HG03103 (cell line): ENCODE results near the gene GRM5.

ENCODE experiments used
- ATAC-seq: cut with Tn5 transposase; IDR thresholded peaks from one replicate; pipeline ENCODE4 v1.9.1; 2021; ENCODE audit warnings: low read depth; ENCODE audit not compliant: unreplicated experiment

Gene GRM5

DNA sequence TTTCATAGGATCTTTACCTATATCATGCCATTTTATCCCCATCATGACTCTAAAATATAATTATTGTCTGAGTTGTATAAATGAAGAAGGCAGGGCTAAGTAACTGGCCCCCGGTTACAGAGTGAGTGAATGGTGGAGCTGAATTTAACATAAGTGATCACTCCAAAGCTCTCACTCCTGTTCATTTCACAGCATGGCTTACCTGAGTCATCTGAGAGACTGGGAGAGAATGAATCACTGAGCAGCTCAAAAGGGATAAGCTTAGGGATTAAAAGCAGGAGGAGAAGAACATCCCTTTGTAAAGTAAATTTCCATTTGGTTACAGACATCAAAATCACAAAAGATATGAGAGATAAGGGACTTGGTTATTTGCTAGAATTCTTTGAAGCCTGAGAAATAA, 434.3 kb downstream of the GRM5 start:
- ATAC-seq: no peak

DNA sequence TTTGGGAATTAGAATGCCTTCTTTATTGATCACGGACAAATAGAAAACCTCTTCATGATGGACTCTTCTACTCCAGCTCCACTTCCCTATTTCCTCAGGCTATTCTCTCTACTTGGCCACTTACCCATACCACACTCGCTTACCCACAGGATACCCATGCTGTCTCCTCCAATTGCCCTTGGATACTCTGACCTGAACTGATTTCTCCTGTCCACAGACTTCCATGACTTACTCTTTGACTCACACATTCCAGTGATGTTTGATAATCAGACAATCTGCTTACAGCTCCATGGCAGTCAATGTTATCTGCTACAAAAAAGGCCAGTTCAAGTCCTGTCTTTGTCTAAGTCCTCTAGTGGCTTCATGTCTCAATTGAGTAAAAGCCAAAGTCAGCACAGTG, 436.3 kb downstream of the GRM5 start:
- no peak for ATAC-seq

DNA sequence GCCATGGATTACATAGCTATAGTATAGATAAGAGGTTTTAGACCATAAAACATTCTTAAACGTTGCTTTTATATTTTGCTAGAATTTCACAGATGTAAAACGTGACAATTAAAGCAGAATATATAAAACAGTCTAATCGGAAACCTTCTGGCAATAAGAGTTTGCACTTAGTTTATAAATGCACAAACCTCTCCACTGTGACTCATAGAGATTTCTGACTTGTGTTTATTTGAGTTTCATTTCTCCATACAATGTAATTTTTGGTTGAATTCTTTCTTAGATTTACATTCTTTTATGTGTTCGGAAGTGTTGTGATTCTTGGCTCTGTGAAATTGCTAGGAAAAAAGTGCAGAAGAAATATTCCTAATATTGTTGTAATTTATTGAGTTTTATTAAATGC, 439.6 kb downstream of the GRM5 start:
- no peak for ATAC-seq

DNA sequence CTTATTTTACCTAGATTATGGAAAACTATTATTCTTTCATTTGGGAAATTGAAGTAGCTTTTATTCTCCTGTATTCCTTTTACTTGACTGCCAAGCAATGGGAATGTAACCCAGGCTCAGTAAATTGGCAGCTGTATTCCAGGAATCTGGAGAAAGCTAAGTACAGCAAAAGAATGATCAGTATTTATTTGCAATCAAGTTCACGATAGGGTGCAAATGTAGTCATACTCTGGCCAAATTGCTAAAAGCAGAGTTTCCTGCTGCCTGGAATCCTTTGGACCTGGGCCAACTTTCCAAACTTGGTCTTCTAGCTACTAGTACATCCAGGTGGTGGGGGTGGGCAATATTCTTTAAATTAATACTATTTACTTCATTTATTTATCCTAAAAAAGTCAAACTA, 442.3 kb downstream of the GRM5 start:
- ATAC-seq: no peak

DNA sequence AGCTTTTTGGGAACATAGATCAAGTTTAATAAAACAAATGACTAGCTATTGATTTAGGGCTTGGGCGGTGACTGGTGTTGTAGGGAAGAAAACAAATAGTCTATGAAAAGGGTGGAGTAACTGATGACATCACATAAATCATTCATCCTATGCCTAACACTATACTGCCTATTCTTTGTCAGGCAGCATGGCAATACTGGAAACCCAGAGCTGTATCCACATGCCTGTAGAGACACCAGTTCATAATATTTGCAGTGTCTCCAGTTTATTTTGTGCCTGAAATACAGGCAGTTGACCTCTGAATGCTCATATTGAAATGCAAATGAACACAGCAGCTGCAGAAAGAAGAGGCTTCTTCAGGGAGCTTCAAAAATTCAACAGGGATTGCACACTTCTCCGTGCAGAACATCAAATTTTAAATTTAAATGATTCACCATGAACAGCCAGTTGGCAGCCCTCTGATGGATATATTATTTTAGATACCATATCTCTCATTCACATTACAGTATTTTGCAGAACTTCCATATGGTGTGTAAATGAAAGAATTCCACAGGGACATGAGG, 445.1 kb downstream of the GRM5 start:
- no peak for ATAC-seq

DNA sequence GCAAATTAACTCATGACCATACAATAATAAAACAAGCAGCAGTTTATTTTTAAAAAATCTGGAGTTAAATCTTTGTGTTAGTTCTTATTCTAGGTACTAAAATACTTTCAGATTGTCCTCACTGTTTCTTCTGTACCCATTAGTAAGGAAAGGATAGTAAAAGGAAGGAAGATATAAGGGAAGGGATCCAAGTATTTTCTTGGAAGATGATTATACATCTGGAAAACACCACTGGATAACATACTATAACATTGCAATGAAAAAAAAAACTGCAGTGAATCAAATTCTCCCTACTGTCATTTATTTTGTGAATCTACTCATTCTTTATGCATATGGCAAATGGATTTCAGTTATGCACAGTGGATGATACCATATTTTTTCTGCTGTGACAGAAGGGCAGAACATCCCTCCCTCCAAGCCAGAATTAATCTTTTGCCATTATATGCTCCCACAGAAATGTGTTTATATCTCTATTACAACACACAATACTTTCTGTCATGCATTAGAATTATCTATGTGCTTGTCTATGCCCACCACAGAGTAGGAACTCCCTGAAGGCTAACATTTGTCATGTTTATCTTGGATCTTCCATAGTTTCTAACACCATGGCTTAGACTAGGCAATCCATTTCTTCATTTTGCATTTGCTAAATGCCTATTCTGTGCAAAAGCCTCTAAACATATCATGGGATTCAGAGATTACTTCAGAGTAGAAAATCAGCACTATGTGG, 446.0 kb downstream of the GRM5 start:
- no peak for ATAC-seq

DNA sequence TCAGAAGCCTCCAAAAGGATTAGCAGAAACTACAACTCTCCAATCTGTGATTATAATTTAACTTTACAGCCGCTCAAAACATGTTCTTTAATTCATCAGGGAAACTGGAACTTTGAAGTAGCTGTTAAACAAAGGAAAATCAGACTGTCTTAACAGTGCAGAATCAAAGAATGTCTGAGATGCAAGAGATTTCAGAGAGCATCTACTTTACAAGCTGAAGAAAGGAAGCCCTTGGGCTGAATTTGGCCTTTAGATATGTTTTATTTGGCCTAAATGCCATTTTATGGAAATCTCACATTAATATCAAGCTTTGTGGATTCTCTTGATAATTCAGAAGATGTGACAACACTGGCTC, 446.7 kb downstream of the GRM5 start:
- no peak for ATAC-seq

DNA sequence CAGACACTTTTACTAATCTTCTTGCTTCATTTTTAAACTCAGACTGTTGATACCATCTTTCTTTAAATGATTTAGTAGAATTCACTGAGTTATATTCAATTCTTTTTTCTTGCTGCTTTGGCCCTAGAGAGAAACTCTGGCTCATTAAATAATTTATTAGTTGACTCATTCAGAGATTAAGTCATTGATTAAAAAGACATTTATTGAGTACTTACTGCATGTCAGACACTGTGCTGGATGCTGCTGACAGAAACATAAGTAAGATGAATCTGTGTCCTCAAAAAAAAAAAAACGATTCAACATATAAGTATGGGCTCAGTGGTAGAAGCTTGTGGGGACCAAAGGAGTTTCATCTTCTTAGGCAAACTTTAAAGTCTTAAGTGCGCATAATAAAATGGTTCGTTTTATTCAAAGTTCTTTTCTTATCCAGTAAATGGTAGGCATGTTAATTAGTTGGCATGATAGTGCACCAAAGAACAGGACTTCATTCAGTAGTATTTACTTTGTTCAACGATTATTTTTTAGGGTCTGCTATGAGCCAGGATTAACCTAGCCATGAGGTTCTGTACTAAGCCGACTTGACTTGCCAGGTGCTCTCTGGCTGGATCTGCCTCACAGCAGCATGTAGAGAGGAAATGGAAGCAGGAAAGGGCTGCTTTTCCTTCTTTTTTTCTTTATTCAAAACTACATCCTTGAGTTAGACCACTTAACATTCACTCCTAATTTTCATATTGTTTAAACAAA, 447.3 kb downstream of the GRM5 start:
- ATAC-seq: no peak

DNA sequence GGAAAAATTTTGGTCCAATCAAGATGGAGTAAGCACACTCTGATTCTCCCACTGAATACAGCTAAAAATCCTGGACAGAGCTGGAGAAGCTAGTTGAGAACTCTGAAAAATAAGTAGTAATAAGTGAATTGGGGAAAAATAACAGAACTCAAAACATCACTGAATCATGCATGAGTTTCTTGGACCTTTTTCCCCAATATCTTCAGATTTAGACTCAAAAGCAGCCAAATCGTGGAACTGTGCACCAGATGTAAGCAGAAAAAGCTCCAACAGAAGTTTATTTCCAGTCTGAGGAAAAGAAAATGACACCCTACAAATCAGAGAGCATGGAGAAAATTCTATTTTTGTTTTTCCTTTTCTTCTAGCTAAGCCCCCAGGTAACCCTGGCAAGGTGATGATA, 448.6 kb downstream of the GRM5 start:
- no peak for ATAC-seq

DNA sequence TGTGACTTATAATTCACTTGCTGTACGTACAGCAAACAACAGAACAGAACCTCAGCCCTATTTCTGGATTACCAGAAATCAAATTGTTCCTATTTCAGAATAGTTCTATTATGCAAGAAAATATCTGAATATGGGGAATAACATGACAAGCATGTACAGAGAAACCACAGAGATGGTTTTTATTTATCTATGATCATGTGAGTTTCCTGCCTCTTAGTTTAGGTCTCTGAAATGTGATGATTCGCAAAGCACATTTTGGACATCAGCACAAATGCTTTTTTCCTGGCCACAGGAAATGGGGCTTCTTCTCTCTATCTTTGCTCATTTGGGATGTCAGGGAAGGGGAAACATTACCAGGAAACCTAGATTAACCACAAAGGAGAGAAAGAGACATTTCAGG, 461.5 kb downstream of the GRM5 start:
- ATAC-seq: no peak

DNA sequence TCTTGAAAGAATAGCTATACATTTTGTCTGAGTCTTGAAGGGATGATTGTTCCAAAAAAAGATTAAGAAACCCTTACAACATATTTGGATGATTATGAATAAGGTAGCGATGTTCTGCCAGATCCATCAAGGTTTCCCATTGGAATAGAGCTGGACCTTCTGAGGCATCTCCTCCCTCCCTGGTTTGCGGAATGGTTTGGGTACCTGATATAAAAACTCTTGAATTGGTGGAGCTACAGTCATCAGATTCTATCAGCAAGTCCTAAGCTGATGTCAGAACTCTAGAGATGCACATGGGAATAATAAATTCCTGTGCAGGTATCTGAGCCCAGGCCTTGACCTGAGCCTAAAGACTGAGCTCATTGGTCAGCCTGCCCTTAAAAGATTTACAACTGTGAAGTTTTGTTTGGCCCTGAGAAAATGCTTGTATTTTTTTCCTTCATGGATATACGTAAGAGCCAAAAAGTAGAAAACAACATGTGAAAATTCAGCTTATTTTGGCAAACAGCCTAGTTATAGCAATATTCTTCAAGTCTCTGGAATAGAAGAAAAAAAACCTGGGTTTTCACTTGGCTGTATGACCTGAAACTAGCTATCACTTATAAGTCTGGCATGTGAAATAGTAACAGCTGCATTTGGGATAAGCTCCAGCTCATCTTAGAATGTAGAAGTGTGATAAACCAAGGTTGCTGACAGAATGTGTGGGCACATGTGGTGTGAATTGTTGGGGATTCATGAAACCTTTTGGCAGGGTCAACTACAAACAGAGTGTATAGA, 462.5 kb downstream of the GRM5 start:
- ATAC-seq: no peak

DNA sequence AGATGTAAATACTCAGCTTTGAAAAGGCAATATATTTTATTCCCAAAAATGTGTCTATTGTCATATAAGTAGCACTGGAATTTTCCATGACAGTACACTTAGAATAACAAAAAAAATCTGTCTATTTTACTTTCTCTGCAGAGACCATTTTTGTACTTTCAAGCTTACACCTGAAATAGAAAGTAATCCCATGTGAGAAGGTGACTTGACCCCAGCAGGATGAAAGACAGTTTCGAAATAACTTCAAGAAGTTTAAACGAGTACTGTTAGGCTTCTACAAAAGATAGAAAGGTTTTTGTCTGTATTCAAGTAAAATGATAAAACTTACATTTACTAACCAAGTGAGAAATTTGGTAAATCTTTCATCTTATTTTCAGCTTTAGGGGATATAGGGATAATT, 468.4 kb downstream of the GRM5 start:
- no peak for ATAC-seq

DNA sequence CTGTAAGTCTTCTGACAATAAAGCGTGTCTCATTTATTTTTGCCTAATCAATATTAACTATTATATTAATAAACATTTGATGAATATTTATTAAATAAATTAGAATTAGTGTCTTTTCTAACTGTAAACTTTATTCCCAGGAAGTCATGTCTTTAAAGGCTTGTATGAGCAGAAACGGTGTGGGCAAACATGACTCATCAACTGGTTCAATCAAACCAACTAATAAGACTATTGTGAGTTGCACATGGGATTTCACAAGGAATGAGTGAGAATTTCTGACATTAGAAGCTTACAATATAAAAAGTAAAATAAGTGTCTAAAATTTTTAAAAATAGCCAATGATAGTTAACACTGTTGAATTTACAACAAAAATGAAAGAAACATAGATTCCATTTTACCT, 469.0 kb downstream of the GRM5 start:
- no peak for ATAC-seq

DNA sequence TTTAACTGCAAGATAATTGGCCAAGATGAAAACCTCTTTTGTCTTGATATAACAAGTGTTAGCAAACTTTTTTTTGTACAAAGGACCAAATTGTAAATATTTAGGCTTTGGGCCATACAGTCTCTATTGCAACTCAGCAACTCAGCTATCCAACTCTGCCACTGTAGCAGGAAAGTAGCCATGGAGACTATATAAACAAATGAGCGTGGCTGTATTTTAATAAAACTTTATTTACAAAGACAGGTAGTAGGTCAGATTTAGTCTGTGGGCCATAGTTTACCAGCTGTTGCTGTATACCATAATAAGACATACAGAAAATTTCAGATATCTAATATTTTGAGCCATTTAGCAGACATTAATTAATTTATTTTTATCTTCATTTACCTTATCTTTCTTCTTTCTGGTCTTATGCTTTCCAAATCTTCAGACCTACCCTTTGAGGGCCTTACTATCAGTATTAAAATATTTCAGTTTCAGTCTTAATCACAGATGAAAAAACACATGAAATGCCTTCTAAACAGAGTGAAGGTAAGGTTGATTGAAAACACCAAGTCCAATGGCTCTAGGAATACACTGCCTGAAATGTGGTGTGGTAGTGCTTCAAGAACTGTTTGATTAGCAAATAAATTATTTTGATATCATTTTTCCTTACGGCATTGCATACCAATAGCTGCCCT, 471.4 kb downstream of the GRM5 start:
- no peak for ATAC-seq

DNA sequence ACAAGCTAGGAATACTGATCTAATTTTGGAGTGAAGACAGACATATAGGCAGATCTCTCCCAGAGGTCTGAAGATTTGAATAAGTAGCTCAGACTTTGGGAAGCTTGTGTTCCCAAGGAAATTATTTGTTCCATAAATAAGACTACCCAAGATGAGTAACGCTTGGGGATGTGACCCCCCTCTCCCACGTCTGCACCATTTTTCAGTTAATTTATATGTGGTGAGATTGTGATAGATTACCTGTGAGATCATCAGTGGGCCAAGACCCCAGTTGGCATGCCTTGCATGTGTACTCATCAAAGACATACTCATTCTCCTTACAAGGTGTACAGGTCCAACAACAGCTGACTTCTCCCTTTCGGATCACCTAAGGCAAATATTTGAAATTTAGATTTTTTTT, 475.4 kb downstream of the GRM5 start:
- no peak for ATAC-seq

DNA sequence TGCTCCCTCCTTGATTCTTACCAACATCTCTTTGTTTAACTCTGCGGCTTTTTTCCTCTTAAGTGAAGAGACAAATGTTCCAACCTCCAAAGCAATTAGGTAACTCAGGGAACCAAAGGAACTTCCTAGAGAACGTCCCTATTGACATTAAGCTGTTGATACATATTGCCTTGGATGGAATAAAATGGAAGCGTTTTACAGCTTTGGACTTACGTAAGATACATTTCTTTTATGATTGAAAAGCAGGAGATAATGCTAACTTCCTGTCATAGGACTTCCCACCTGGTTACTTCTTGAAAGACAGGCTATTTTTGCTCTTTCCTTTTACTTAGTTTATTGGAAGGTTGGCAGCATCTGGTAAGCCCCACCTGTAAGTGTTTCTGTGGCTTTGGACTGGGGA, 482.5 kb downstream of the GRM5 start:
- ATAC-seq: no peak

DNA sequence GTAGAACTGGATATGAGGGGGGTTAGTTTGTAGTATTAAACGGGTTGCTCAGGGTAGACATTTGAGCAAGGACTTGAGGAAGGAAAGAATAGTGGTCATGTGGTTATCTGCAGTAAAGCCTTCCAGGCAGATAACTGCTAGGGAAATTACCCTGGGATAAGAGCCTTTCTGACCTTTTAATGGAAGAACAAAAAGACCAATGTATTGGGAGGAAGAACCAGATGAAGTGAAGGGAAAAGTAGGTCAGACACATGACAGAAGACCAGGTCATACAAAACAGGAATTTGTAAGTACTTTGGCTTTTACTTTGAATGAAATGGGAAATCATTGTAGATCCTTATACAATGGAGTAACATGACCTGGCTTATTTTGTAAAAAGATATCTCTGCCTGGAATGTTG, 486.3 kb downstream of the GRM5 start:
- ATAC-seq: no peak

DNA sequence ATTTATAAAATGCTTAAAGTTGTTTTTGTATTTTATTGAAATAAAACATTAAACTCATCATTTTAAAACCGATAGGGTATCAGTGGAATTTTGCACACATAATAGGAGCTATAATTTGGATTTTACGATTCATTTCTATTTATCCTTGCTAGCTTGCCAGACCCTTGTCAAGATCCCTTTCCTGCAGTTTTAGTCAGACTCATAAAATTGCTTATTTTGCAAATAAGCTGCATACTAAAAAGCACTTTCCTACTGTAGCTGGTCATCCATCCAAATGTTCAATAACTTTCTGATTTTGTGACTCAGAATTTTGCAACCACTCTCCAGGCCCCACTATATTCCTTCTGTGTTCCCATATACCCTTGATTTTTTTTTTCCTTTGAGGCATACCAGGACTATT, 489.0 kb downstream of the GRM5 start:
- no peak for ATAC-seq

DNA sequence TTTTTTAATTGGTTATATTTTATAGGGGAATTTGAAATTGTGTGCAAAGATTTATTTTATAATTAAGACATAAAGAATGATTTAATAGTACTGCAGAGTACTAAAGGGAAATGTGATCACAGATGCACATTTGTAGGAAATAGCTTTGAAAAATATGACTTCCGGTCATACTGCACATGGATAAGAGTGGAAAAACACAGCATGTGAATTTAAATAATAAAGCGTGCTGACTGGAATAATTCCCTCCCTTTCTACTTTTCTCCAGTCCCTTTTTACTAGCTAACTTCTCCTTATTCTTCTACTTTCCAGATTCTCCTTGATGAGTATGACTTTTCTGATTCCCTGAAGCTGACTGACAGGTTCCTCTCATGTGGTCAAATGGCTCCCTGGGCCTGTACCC, 489.9 kb downstream of the GRM5 start:
- ATAC-seq: no peak

DNA sequence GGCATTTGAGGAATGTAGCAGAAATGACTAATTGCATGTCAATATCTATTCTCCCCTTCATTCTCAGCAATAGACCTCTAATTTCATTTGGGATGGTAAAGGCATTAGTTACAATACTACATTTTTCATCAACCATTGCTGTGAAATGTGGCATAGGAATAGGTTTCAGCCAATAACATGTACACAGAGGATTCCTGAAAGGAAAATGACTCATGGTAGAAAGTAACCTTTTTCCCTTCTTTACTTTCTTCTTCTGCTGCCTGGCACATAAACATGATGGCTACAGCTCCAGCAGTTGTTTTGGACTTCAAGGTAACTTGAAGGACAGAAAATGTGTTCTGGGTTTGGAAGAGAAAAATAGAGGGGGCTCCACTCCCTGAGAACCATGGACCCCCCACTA, 496.4 kb downstream of the GRM5 start:
- no peak for ATAC-seq

DNA sequence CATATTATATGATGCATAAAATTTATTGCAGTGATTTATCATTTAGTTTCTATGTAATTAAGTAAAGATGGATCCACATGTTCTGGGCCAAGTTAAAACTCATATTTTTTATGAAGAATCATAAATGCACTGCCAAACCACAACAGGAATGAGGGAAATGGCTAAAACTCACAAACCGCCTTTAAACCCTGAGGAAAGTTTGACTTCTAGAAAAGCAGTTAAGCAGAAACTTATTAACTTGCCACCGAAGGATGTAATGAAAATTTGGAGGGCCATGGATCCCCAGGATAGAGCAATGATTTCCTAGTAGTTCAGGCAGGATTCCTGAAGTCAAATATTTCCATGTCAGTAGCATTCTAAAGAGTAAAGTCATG, 510.0 kb downstream of the GRM5 start:
- ATAC-seq: no peak
